Mucosa of descending colon (tissue), 3 donors: ENCODE data around the gene ARG2. TPM values are rescaled to one million over a fixed set of nuclear protein-coding genes. Genes with fewer than 3 reads are reported as not detected.
A peak's percentile ranks its signal among the peaks of the same experiment; 100 is the strongest.

Experiments used
- ATAC-seq: fragments of 200-7000 bp; cut with Tn5 transposase; one replicate; pipeline ENCODE4 v1.9.1; 2020; ENCODE audit warnings: mild to moderate bottlenecking, moderate library complexity
- DNase-seq, 3 donors: peaks; one replicate each; pipeline ENCODE4 v3.0.0-alpha.2; 2020
- H3K36me3 ChIP-seq: fragments of 200-600 bp; one replicate; pipeline ENCODE4 v1.8.0; 2021; ENCODE audit warnings: low read depth, mild to moderate bottlenecking
- H3K4me1 ChIP-seq: fragments of 200-600 bp; one replicate; pipeline ENCODE4 v1.8.0; 2021; ENCODE audit warnings: low read depth, mild to moderate bottlenecking
- H3K4me3 ChIP-seq: fragments of 200-600 bp; one replicate; pipeline ENCODE4 v1.8.0; 2021; ENCODE audit warnings: mild to moderate bottlenecking
- H3K9me3 ChIP-seq: fragments of 200-600 bp; one replicate; pipeline ENCODE4 v1.8.0; 2021; ENCODE audit warnings: mild to moderate bottlenecking
- CTCF ChIP-seq: fragments of 200-600 bp; IDR thresholded peaks from one replicate; pipeline ENCODE4 v1.8.0; 2022; ENCODE audit warnings: antibody characterized with exemption, mild to moderate bottlenecking
- intact Hi-C, 2 donors: fragments of 100-400 bp; cut with DNase I in 1 of 2; cut with micrococcal nuclease in 1 of 2; formaldehyde crosslinking; loops; one replicate each; pipeline versions ENCODE4 v1.11.0 to v1.11.1; 2022; cut with DNase I, micrococcal nuclease
- total RNA-seq, 3 donors: library from RNA; stranded (reverse); fragmentation: NEBNext Ultra II Directional in 2 of 3; extraction: Animal tissue kit (Norgen Biotek cat#: 25700) in 2 of 3; gene quantifications; one replicate each; pipeline versions ENCODE4 v1.2.1 to v1.2.4, GENCODE V29; 2021 to 2023
- donor health status: DM: no; HTN: no; CAD: no; lungs with moderate emphysema.
- donor health status: DM: no; HTN: no; CAD: no.
- donor health status: DM: no; HTN: yes; CAD: no.

The ARG2 gene
- total RNA-seq, 3 donors from 2014 or later = 0.84 to 5.0 (median 4.4) TPM

GRCh38 chr14:67581643-67582042 lies 38.1 kb upstream of the ARG2 start:
- Histone ChIP-seq H3K9me3 (no peaks in the 10 kb centered on the region), H3K4me3 (no peak overlapping the region), H3K4me1 (no peaks in the 10 kb centered on the region), H3K36me3 (no peaks in the 10 kb centered on the region)
- TF ChIP-seq CTCF = no peak
- DNase-seq (no peak), ATAC-seq (no peak)
- intact Hi-C loops = no loop called here

DNA sequence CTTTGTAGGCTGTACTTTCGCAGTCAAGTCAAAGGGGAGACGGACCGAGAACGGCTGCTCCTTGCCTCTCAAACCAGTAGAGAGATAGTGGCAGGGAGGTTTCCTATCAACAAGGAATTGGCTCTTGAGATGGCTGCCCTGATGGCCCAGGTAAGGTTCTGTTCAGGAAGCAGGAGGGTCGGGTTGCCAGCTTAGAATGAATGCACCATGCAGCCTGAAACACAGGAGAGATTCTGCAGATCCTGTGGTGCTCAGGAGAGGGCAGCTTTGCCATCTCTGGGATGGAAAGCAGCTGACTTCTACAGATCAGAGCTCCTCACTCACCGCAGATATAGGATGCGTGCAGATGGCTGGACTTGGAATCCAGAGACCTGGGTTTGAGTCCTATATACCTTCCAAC lies 37.7 kb upstream of the ARG2 start:
- H3K4me3 ChIP-seq = no peak overlapping the region
- no peaks in the 10 kb centered on the region for H3K36me3 ChIP-seq
- DNase-seq (no peak), ATAC-seq (no peak)
- intact Hi-C loops = no loop called here
- no peaks in the 10 kb centered on the region for H3K4me1 ChIP-seq
- no peaks in the 10 kb centered on the region for H3K9me3 ChIP-seq
- TF ChIP-seq CTCF = no peak

GRCh38 chr14:67583711-67584644 lies 35.7 kb upstream of the ARG2 start:
- TF ChIP-seq CTCF = no peak
- no peaks in the 10 kb centered on the region for H3K36me3 ChIP-seq
- no peak overlapping the region for H3K4me3 ChIP-seq
- H3K9me3 ChIP-seq = no peaks in the 10 kb centered on the region
- intact Hi-C loops = no loop called here
- H3K4me1 ChIP-seq = no peaks in the 10 kb centered on the region
- ATAC-seq = peak; percentile 82
- DNase-seq = peak in 1 of 3 donors; percentile 58

- TF ChIP-seq CTCF = no peak
- Histone ChIP-seq H3K4me1 (no peaks in the 10 kb centered on the region), H3K4me3 (no peak overlapping the region), H3K36me3 (no peaks in the 10 kb centered on the region), H3K9me3 (no peaks in the 10 kb centered on the region)
- intact Hi-C loops = no loop called here
- DNase-seq = no peak
- ATAC-seq = no peak
These were observed 34.7 kb upstream of the ARG2 start for GRCh38 chr14:67584978-67585377.

GRCh38 chr14:67586369-67586768 lies 33.4 kb upstream of the ARG2 start:
- ATAC-seq = peak; percentile 28
- Histone ChIP-seq H3K4me3 (no peak overlapping the region), H3K9me3 (no peaks in the 10 kb centered on the region), H3K36me3 (no peaks in the 10 kb centered on the region), H3K4me1 (no peaks in the 10 kb centered on the region)
- no peak for TF ChIP-seq CTCF
- intact Hi-C loops = no loop called here
- DNase-seq = no peak
